OCI-LY3 (cell line): ENCODE data around the gene METTL1.
"Not testable (repeated sequence)": the region's sequence is repeated elsewhere in the genome, so short reads cannot be mapped to it uniquely, and the experiment has no call there.

Experiments used
- H2AFZ ChIP-seq: fragments of 200-600, 300-600 bp; shearing (Covaris generic); 2 replicates; pipeline ENCODE4 v1.6.0; 2014; ENCODE audit warnings: antibody characterized with exemption, low read depth, low read length
- H3K27ac ChIP-seq: fragments of 200-600, 300-600 bp; sonication (generic); 2 replicates; pipeline ENCODE4 v1.5.1; 2014; ENCODE audit warnings: mild to moderate bottlenecking, low read length, moderate library complexity, mixed read lengths
- H3K27me3 ChIP-seq: fragments of 200-600, 300-600 bp; sonication (generic); 2 replicates; pipeline ENCODE4 v1.6.1; 2014; ENCODE audit warnings: low read depth, low read length, mixed read lengths
- H3K36me3 ChIP-seq: fragments of 200-600, 300-600 bp; sonication (generic); replicated peaks from 2 replicates; pipeline ENCODE3; 2014; ENCODE audit warnings: low read depth, low read length, mixed read lengths
- H3K4me1 ChIP-seq: fragments of 300-600, 200-600 bp; sonication (generic); 2 replicates; pipeline ENCODE4 v1.6.1; 2014; ENCODE audit warnings: low read length, mixed read lengths
- H3K4me2 ChIP-seq: fragments of 200-600, 300-600 bp; sonication (generic); 2 replicates; pipeline ENCODE4 v1.6.1; 2014; ENCODE audit warnings: low read length, mixed read lengths
- H3K4me3 ChIP-seq: fragments of 300-600, 200-600 bp; sonication (generic); 2 replicates; pipeline ENCODE4 v1.5.1; 2014; ENCODE audit warnings: antibody characterized with exemption, mild to moderate bottlenecking, low read length, moderate library complexity
- H3K79me2 ChIP-seq: fragments of 300-600, 200-600 bp; shearing (Covaris generic); 2 replicates; pipeline ENCODE4 v1.6.1; 2014; ENCODE audit warnings: mild to moderate bottlenecking, low read length, mixed read lengths
- H3K9ac ChIP-seq: fragments of 300-600, 200-600 bp; shearing (Covaris generic); 2 replicates; pipeline ENCODE4 v1.6.0; 2014; ENCODE audit warnings: mild to moderate bottlenecking, low read length, moderate library complexity
- H3K9me3 ChIP-seq: fragments of 200-600, 300-600 bp; shearing (Covaris generic); 2 replicates; pipeline ENCODE4 v1.6.1; 2014; ENCODE audit warnings: low read length, mixed read lengths; ENCODE audit not compliant: insufficient read depth
- H4K20me1 ChIP-seq: fragments of 200-600, 300-600 bp; sonication (generic); 2 replicates; pipeline ENCODE4 v1.6.1; 2016; ENCODE audit warnings: low read length, mixed read lengths; ENCODE audit not compliant: insufficient read depth
- CTCF ChIP-seq: fragments of 200-600, 300-600 bp; sonication (generic); IDR thresholded peaks from 2 replicates; pipeline ENCODE4 v1.5.1; 2014; ENCODE audit warnings: antibody characterized with exemption, low read length, low read depth
- EZH2phosphoT487 ChIP-seq: fragments of 200-600 bp; shearing (Covaris generic); IDR thresholded peaks from 2 replicates; pipeline ENCODE4 v1.6.1; 2018; ENCODE audit warnings: antibody characterized with exemption, mixed run types, low read depth

The METTL1 gene

GRCh38 chr12:57724936-57725740 lies 46.8 kb downstream of the METTL1 start:
- no peak for TF ChIP-seq EZH2phosphoT487
- Histone ChIP-seq H3K79me2 (no peaks in the 10 kb centered on the region), H3K27ac (no peak overlapping the region), H4K20me1 (no peaks in the 10 kb centered on the region), H3K9ac (no peak overlapping the region), H3K4me1 (no peaks in the 10 kb centered on the region), H3K27me3 (no peaks in the 10 kb centered on the region), H2AFZ (no peak overlapping the region), H3K4me2 (no peak overlapping the region), H3K9me3 (no peaks in the 10 kb centered on the region), H3K4me3 (no peak overlapping the region), H3K36me3 (peaks cover 21% of the 10 kb centered on the region)

DNA sequence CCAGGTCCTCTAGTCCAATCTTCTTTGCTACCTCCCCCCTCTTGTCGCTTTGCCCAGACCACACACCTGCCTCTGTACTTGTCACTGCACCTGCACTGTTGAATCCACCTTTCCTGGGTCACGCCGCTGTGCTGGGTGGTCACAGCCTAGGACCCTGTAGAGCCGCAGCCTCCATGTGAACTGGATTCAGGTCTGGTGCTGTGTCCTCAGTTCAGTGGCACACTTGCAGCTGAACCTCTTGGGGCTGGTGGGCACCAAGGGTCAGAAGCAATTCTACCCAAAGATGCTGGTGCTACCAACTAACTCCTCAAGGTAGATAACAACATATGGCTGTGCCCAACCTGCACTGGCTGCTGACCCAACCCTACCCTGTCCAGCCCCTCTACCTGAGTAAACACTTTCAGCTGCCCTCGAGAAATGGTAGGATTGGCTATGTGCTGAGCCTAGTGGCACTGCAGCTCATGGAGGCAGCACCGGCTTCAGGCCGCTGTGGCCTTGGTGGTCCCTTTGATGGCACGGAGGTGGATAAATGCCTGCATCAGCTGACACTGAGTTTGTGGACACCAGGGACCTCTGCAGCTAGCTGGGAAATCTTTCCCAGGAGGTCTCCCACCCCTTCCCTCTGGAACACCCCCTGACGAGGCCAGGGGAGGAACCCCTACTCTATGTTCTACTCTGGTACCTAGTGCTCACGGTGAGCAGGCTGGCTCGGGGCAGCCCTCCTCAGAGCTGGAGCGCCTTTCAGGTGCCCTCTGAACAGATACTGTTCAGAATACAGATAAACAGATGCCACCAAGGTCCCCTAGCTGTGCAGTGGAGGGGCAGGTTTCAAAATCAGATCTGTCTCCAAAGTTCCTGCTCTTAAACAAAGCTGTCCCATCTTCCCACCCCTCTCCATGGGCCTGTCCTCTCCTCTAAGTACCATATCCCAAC lies 47.6 kb downstream of the METTL1 start:
- H3K79me2 ChIP-seq: no peaks in the 10 kb centered on the region

GRCh38 chr12:57723630-57723962 lies 48.3 kb downstream of the METTL1 start:
- no peak overlapping the region for H3K4me2 ChIP-seq
- no peak overlapping the region for H3K27ac ChIP-seq
- no peaks in the 10 kb centered on the region for H4K20me1 ChIP-seq
- no peaks in the 10 kb centered on the region for H3K4me1 ChIP-seq
- TF ChIP-seq EZH2phosphoT487 (no peak), CTCF (no peak)
- no peak overlapping the region for H2AFZ ChIP-seq
- peaks cover 19% of the 10 kb centered on the region for H3K36me3 ChIP-seq
- H3K4me3 ChIP-seq: no peak overlapping the region
- H3K79me2 ChIP-seq: no peaks in the 10 kb centered on the region
- no peak overlapping the region for H3K9ac ChIP-seq
- no peaks in the 10 kb centered on the region for H3K9me3 ChIP-seq
- no peaks in the 10 kb centered on the region for H3K27me3 ChIP-seq

More for the DNA sequence above, 47.6 kb downstream of the METTL1 start:
- TF ChIP-seq CTCF (no peak), EZH2phosphoT487 (no peak)
- Histone ChIP-seq H3K27me3 (no peaks in the 10 kb centered on the region), H4K20me1 (no peaks in the 10 kb centered on the region), H3K4me2 (no peak overlapping the region), H3K4me3 (no peak overlapping the region), H3K36me3 (peaks cover 19% of the 10 kb centered on the region), H3K9me3 (no peaks in the 10 kb centered on the region), H2AFZ (no peak overlapping the region), H3K9ac (no peak overlapping the region), H3K4me1 (no peaks in the 10 kb centered on the region), H3K27ac (no peak overlapping the region)

- Histone ChIP-seq H3K27ac (no peak overlapping the region), H3K4me3 (no peak overlapping the region), H3K79me2 (no peaks in the 10 kb centered on the region), H2AFZ (no peak overlapping the region), H3K36me3 (peaks cover 21% of the 10 kb centered on the region), H3K9me3 (no peaks in the 10 kb centered on the region), H4K20me1 (no peaks in the 10 kb centered on the region), H3K4me2 (no peak overlapping the region), H3K9ac (no peak overlapping the region), H3K27me3 (no peaks in the 10 kb centered on the region), H3K4me1 (no peaks in the 10 kb centered on the region)
- TF ChIP-seq CTCF (no peak), EZH2phosphoT487 (no peak)
Measured at GRCh38 chr12:57722716-57723629, 48.9 kb downstream of the METTL1 start.

GRCh38 chr12:57721846-57722608 lies 49.9 kb downstream of the METTL1 start:
- peaks cover 18% of the 10 kb centered on the region for H3K36me3 ChIP-seq
- H4K20me1 ChIP-seq: not testable (repeated sequence)

More at GRCh38 chr12:57721846-57722608, 49.9 kb downstream of the METTL1 start:
- not testable (repeated sequence) for H2AFZ ChIP-seq, H3K4me1 ChIP-seq, H3K4me3 ChIP-seq, H3K9me3 ChIP-seq, H3K4me2 ChIP-seq, H3K27me3 ChIP-seq, H3K79me2 ChIP-seq, H3K27ac ChIP-seq, H3K9ac ChIP-seq
